Peyer's patch (tissue), 4 donors: ENCODE data around the gene AKAP12.
A peak's percentile ranks its signal among the peaks of the same experiment; 100 is the strongest.

ENCODE experiments used
- POLR2A ChIP-seq, 2 donors: fragments of 450-650 bp; IDR thresholded peaks; one replicate each; pipeline ENCODE4 v1.5.1; 2017; ENCODE audit warnings: antibody characterized with exemption in 2 of 2, mild to moderate bottlenecking in 2 of 2, moderate library complexity in 2 of 2
- TF ChIP-seq, protein P1 (sequence below), 6 experiments: fragments of 450-650 bp in 4 of 6; fragments of 200-600 bp in 2 of 6; sonication (generic) in 1 of 6; IDR thresholded peaks; one replicate each; pipeline ENCODE4 v1.5.1; 2017 to 2019; ENCODE audit warnings: antibody characterized with exemption in 6 of 6, mild to moderate bottlenecking in 3 of 6, moderate library complexity in 1 of 6

DNA sequence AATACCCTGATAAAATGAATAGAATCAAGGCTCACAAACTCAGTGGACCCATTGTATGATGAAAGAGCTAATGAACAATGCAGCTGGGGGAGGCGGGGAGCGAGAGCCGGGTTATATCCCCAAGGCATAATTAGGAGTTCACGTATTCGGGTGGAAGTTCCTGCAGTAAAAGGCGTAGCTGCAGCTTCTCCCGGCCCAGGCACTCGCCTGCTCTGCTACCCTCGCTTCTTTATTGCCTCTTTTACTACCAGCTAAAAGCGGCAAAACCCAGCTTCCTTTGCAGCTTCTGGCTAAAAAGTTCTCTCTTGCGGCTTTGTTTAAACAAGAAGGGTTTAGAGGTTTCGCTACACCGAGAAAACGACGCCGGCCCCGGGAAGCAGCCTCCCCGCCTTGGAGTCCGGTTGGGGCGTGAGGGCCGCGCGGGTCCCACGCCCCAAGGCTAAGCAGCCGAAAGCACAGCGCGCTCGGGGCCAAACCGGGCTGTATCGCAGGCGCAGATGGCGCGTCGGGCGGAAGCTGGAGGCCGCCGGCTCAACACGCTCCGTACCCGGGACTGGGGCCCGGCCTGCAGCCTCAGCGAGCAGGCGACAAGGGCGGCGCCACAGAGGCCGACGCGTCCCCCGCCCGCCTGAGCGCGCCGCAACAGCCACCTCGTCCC lies 150.0 kb downstream of the AKAP12 start:
- TF ChIP-seq, protein P1, sequence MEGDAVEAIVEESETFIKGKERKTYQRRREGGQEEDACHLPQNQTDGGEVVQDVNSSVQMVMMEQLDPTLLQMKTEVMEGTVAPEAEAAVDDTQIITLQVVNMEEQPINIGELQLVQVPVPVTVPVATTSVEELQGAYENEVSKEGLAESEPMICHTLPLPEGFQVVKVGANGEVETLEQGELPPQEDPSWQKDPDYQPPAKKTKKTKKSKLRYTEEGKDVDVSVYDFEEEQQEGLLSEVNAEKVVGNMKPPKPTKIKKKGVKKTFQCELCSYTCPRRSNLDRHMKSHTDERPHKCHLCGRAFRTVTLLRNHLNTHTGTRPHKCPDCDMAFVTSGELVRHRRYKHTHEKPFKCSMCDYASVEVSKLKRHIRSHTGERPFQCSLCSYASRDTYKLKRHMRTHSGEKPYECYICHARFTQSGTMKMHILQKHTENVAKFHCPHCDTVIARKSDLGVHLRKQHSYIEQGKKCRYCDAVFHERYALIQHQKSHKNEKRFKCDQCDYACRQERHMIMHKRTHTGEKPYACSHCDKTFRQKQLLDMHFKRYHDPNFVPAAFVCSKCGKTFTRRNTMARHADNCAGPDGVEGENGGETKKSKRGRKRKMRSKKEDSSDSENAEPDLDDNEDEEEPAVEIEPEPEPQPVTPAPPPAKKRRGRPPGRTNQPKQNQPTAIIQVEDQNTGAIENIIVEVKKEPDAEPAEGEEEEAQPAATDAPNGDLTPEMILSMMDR (IDR thresholded peaks at IDR 0.05) = no peak
- TF ChIP-seq POLR2A (IDR thresholded peaks at IDR 0.05) = peak; percentile 69 to 82
